GM18508 (cell line): ENCODE results near the gene ARHGAP42.
A peak's percentile ranks its signal among the peaks of the same experiment; 100 is the strongest.

ENCODE experiments used
- ATAC-seq: cut with Tn5 transposase; IDR thresholded peaks from one replicate; pipeline ENCODE4 v1.9.1; 2021; ENCODE audit warnings: moderate number of reproducible peaks; ENCODE audit not compliant: insufficient read depth, unreplicated experiment

ARHGAP42 gene

GRCh38 chr11:100791860-100792259 is 104.8 kb downstream of the ARHGAP42 start:
- ATAC-seq = no peak

GRCh38 chr11:100793525-100793924 is 106.4 kb downstream of the ARHGAP42 start:
- ATAC-seq = no peak

- no peak for ATAC-seq
These were observed 107.4 kb downstream of the ARHGAP42 start for GRCh38 chr11:100794446-100794845.

- no peak for ATAC-seq
These were observed 112.4 kb downstream of the ARHGAP42 start for GRCh38 chr11:100799445-100799844.

- ATAC-seq = no peak
These were observed 113.1 kb downstream of the ARHGAP42 start for GRCh38 chr11:100800202-100800601.

GRCh38 chr11:100801225-100801999 is 114.3 kb downstream of the ARHGAP42 start:
- no peak for ATAC-seq

- ATAC-seq = no peak
These were observed 118.6 kb downstream of the ARHGAP42 start for GRCh38 chr11:100805506-100806199.

GRCh38 chr11:100806296-100806695 is 119.2 kb downstream of the ARHGAP42 start:
- no peak for ATAC-seq

GRCh38 chr11:100808904-100809491 is 121.9 kb downstream of the ARHGAP42 start:
- no peak for ATAC-seq

- peak; percentile 64 for ATAC-seq
These were observed 123.1 kb downstream of the ARHGAP42 start for GRCh38 chr11:100810146-100810545.

GRCh38 chr11:100810666-100811065 is 123.6 kb downstream of the ARHGAP42 start:
- ATAC-seq = no peak

- ATAC-seq = no peak
These were observed 125.4 kb downstream of the ARHGAP42 start for GRCh38 chr11:100812517-100812916.

- no peak for ATAC-seq
These were observed 128.8 kb downstream of the ARHGAP42 start for GRCh38 chr11:100815787-100816330.

- no peak for ATAC-seq
These were observed 129.7 kb downstream of the ARHGAP42 start for GRCh38 chr11:100816823-100817222.

- no peak for ATAC-seq
These were observed 130.5 kb downstream of the ARHGAP42 start for GRCh38 chr11:100817620-100818019.

GRCh38 chr11:100820621-100821020 is 133.5 kb downstream of the ARHGAP42 start:
- ATAC-seq = no peak

- no peak for ATAC-seq
These were observed 134.1 kb downstream of the ARHGAP42 start for GRCh38 chr11:100821198-100821597.

GRCh38 chr11:100823360-100823759 is 136.3 kb downstream of the ARHGAP42 start:
- no peak for ATAC-seq

- ATAC-seq = no peak
These were observed 137.1 kb downstream of the ARHGAP42 start for GRCh38 chr11:100824041-100824809.

GRCh38 chr11:100825626-100826025 is 138.5 kb downstream of the ARHGAP42 start:
- no peak for ATAC-seq
